ENCODE data around the gene TNIP3. TPM values are rescaled to one million over a fixed set of nuclear protein-coding genes. Genes with fewer than 3 reads are reported as not detected.
"Not testable (repeated sequence)": the region's sequence is repeated elsewhere in the genome, so short reads cannot be mapped to it uniquely, and the experiment has no call there.

Gene TNIP3
- 0.53 TPM for total RNA-seq

GRCh38 chr4:121164291-121164690, at the start of gene TNIP3:
TSS of gene TNIP3 (minus strand) at chr4:121164321. CDS start at chr4:121164125, 196 bp downstream.
- DNase-seq (ENCODE audit: low spot score) (no peak), ATAC-seq (no peak)
- intact Hi-C loops (cut with DNase I), result no loop called here

DNA sequence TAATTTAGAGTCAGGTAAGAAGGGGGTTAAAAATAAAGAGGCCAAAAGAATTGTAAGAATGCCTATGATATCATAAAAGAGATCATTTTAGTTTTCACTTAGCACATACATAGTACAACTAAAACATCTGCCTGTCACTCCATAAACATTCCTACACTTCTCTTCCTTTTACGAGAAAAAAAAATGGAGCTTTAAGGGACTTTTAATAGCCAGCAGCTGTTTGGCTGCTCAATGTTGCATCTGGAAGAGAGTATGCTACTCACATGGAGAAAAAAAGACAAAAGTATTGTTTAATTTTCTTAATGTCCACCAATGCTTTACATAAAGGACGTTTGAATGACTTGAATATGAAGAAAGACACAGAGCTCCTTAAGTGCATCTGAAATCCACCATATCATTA, 48.7 kb upstream of the TNIP3 start:
- intact Hi-C loops (cut with DNase I), result no loop called here
- DNase-seq (ENCODE audit: low spot score) (no peak), ATAC-seq (no peak)

GRCh38 chr4:121209171-121209570, 45.0 kb upstream of the TNIP3 start:
- intact Hi-C loops (cut with DNase I), result no loop called here
- no peak for ATAC-seq
- no peak for DNase-seq (ENCODE audit: low spot score)

GRCh38 chr4:121208244-121209007, 44.3 kb upstream of the TNIP3 start:
- intact Hi-C loops (cut with DNase I), result no loop called here
- DNase-seq (ENCODE audit: low spot score) (no peak), ATAC-seq (no peak)

DNA sequence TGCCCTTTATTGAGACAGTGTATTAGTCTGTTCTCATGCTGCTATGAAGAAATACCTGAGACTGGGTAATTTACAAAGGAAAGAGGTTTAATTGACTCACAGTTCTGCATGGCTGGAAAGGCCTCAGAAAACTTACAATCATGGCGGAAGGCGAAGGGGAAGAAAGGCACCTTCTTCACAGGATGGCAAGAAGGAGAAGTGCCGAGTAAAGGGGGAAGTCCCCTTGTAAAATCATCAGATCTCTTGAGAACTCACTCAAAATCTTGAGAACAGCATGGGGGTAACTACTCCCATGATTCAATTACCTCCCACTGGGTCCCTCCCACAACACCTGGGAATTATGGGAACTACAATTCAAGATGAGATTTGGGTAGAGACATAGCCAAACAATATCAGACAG, 41.7 kb upstream of the TNIP3 start:
- ATAC-seq; DNase-seq (ENCODE audit: low spot score); intact Hi-C loops (cut with DNase I): not testable (repeated sequence)

DNA sequence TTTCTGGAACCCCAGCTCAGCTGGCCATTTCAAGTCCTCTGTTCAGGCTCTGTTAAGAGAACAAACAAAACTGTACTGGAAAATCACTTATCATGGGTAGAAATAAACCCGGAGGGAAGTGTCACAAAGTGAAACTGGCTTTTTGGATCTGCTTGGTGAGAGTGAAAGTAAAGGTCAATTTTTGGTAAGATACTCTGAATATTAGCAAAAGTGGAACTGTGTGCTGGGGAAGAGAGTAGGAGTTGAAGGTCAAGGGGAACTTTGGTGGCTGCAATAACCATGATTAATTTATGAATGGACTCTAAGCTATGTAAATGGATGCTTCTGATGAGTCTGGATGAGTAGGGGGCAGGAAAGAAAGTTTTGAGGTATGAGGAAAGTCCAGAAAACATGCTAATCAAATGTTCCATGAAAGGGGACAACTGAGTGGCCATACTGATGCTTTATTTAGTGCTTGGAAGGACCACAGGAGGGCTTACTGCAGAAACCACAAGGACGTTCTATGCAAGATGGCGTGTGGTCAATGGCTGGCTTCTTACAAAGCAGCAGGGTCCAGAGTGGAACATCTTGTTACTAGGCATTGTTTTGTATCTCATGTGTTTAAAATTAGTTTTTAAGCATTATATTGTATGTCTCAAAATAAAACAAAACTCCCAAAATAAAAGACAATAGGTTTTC, 36.8 kb upstream of the TNIP3 start:
- no peak for DNase-seq (ENCODE audit: low spot score)
- intact Hi-C loops (cut with DNase I), result no loop called here
- no peak for ATAC-seq

- ATAC-seq, result no peak
- intact Hi-C loops (cut with DNase I), result no loop called here
- no peak for DNase-seq (ENCODE audit: low spot score)
Measured at GRCh38 chr4:121199742-121200561, 35.8 kb upstream of the TNIP3 start.

DNA sequence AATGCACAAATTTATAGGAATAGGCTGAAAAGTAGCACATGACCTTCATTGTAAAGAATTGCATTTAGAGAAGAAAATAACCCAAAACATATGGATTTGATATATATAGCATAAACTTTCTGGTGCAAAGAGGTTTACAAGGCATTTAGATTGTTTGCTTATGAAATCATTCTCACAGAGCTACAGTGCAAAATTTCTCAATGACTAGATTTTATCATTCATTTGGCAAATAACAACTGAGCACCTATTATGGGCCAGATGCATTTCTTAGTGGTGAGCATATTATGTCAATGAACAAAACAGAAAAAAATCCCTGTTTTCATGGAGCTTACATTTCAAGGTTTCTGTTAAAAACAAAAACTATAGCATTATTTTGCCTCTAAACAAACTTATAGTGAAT, 34.1 kb upstream of the TNIP3 start:
- ATAC-seq (no peak), DNase-seq (ENCODE audit: low spot score) (no peak)
- intact Hi-C loops (cut with DNase I), result no loop called here

DNA sequence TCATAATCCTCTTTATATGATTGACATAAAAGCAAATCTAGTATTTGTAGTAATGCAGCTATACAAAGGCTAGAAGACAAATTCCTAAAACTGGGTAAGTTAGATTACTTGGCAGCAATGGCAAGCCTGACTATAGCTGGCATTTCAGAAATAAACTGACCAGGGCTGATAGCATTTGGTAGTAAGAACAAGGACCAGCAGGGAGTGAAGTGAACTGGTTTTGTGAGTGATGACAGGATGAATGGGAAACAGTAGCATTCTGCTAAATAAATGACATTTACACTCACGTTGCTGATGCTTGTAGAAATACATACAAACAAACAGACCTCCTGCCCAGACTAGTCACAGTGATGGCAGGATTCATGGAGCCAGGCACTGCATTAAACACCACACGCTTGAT, 31.5 kb upstream of the TNIP3 start:
- intact Hi-C loops (cut with DNase I), result no loop called here
- no peak for DNase-seq (ENCODE audit: low spot score)
- no peak for ATAC-seq

- intact Hi-C loops (cut with DNase I), result no loop called here
- ATAC-seq, result no peak
Measured at GRCh38 chr4:121192480-121192879, 28.4 kb upstream of the TNIP3 start.

DNA sequence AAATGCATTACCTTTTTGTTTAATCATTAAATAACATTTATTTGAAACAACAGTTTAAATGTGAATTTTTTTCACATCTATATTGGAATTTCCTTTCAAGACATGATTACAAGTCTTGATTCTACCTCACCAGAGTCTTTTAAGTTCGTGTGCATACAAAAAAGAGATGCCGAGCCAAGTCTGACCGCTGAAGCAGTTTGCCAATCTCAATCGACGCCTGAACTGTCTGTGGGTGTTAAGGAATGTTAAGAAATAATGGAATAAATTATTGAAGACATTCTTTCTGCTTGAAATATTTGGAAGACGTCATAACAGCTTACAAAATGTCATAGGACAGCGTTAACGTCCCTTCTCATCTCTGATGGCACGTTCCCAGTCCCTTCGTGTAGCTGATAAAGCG, 27.9 kb upstream of the TNIP3 start:
- ATAC-seq (no peak), DNase-seq (ENCODE audit: low spot score) (no peak)
- intact Hi-C loops (cut with DNase I), result no loop called here

More at GRCh38 chr4:121192480-121192879, 28.4 kb upstream of the TNIP3 start:
- DNase-seq (ENCODE audit: low spot score), result no peak

DNA sequence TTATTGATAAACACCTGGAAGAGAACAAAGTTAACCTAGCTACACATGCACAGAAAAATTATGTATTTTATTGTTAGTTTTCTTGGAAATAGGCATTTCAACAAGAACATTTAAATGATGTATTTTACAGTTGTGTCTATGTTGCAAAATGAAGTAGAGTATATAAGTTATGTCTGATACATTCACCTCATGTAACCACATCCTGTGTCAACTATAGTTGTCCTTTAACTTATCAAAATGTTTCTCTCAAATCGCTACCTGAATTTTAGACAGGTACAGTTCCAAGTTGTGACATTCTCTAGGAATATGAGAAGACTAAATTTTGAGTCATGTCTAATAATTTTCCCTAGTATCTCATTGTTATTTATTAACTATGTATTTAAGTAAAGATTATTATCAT, 27.2 kb upstream of the TNIP3 start:
- intact Hi-C loops (cut with DNase I), result no loop called here

GRCh38 chr4:121190389-121190788, 26.3 kb upstream of the TNIP3 start:
- intact Hi-C loops (cut with DNase I), result no loop called here
- no peak for ATAC-seq
- no peak for DNase-seq (ENCODE audit: low spot score)

More for the DNA sequence above, 27.2 kb upstream of the TNIP3 start:
- no peak for DNase-seq (ENCODE audit: low spot score)
- ATAC-seq, result no peak

GRCh38 chr4:121189326-121190215, 25.4 kb upstream of the TNIP3 start:
- DNase-seq (ENCODE audit: low spot score) (no peak), ATAC-seq (peak; percentile 26)
- intact Hi-C loops (cut with DNase I), result no loop called here

DNA sequence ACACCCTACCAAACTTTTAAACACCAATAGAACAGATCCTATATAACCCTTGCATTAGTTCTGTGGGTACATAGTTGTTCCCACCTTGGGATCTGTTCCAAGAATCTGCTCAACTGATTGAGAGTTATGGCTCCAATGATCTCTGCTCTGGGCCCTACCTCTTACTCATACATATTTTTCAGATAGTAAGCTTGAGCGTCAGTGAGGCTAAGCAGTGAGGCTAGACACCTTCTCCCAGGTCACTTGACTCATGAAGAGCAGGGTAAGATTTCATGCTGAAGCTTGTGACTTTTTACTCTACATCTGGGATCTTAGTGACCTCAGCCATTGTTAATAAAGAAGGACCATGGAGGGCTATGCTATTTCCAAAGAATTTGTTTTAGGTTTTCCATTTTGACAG, 23.1 kb upstream of the TNIP3 start:
- DNase-seq (ENCODE audit: low spot score), result no peak
- intact Hi-C loops (cut with DNase I), result no loop called here
- no peak for ATAC-seq

DNA sequence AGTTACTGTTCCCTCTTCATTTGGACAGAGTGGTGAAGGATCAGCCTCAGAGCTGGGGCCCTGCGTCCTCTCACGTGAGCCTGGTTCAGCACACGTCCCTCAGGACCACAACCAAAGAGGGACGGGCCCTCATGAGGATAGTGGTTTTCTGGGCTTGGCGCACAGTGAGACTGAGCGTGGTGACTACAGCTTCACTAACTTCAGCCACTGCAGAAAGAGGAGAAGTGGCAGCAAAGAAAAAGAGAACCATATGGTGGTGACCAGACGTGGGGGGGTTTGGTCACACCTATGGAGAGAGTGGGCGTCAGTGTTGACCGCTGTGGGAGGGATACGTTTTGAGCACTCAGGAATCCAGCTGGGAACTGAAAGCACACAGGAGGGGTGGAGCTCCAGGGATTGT, 21.8 kb upstream of the TNIP3 start:
- DNase-seq (ENCODE audit: low spot score) (no peak), ATAC-seq (no peak)
- intact Hi-C loops (cut with DNase I), result no loop called here

DNA sequence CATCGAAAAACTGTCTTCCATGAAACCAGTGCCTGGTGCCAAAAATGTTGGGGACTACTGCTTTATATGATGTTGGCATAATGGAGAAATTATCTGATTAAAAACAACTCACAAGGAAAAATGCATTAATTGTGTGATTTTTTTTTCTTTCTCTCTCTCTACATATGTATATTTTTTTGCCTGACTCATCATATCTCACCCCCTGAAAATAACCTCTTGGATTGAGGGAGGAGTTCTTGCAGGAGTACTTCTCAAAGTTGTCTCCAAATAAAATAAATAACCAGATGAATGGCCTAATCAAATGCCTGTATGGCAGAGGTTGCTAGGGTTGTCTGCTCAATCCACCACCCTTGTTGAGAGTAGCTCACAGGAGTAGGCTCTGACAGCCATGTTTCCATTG, 19.9 kb upstream of the TNIP3 start:
- intact Hi-C loops (cut with DNase I), result no loop called here
- DNase-seq (ENCODE audit: low spot score), result no peak

GRCh38 chr4:121183361-121183760, 19.2 kb upstream of the TNIP3 start:
- peak; percentile 28 for ATAC-seq
- intact Hi-C loops (cut with DNase I), result no loop called here
- no peak for DNase-seq (ENCODE audit: low spot score)

More for the DNA sequence above, 19.9 kb upstream of the TNIP3 start:
- no peak for ATAC-seq

- DNase-seq (ENCODE audit: low spot score) (no peak), ATAC-seq (peak; percentile 65)
- intact Hi-C loops (cut with DNase I), result no loop called here
Measured at GRCh38 chr4:121182296-121182695, 18.2 kb upstream of the TNIP3 start.
